ENCODE data around the gene MAMLD1. TPM values are rescaled to one million over a fixed set of nuclear protein-coding genes. Genes with fewer than 3 reads are reported as not detected.

Gene MAMLD1
- total and polyA plus RNA-seq, 2 donors (not counting 3 experiments of a cell fraction or from before 2014, with no cell fraction given), result 2.5 to 5.6 TPM

- intact Hi-C loops (cut with micrococcal nuclease) (no loop called here), dilution Hi-C loops (cut with MboI; ENCODE audit: extremely low pct_ligation_motif_present, low sequenced_read_pairs) (no loop called here)
- POLR2A ChIA-PET, result no interaction called here
- Histone ChIP-seq H2AFZ (ENCODE audit: low read depth, low read length) (no peak overlapping the region), H3K4me1 (ENCODE audit: control insufficient read depth, extremely low read depth, insufficient read depth, low read length) (no peaks in the 10 kb centered on the region), H3K27me3 (ENCODE audit: control insufficient read depth in 2 of 2, insufficient read depth in 2 of 2, low read length in 2 of 2) (no peaks in the 10 kb centered on the region), H3K9ac (replicated peaks; ENCODE audit: extremely low read depth, insufficient read depth, low read length) (no peak overlapping the region), H4K20me1 (replicated peaks; ENCODE audit: control insufficient read depth, extremely low read depth, insufficient read depth, low read length) (no peaks in the 10 kb centered on the region), H3K9me3 (replicated peaks; ENCODE audit: control insufficient read depth, insufficient read depth, low read length) (no peaks in the 10 kb centered on the region), H3K36me3 (ENCODE audit: control insufficient read depth in 2 of 2, extremely low read depth in 1 of 2, insufficient read depth in 2 of 2, low read length in 2 of 2) (no peaks in the 10 kb centered on the region), H3K27ac (ENCODE audit: insufficient read depth, low read depth, low read length) (no peak overlapping the region), H3K4me2 (ENCODE audit: insufficient read depth, low read length) (no peak overlapping the region), H3K79me2 (ENCODE audit: control insufficient read depth, insufficient read depth, low read length) (no peaks in the 10 kb centered on the region), H3K4me3 (replicated peaks in 1 of 3; ENCODE audit: insufficient read depth in 1 of 3, low read depth in 1 of 3, low read length in 3 of 3) (no peak overlapping the region), H3K9me1 (replicated peaks; ENCODE audit: control insufficient read depth, extremely low read depth, insufficient read depth, low read length) (no peaks in the 10 kb centered on the region)
- no peak for DNase-seq (ENCODE audit: low read depth, low spot score)
- CTCF ChIA-PET, result no interaction called here
- BruUV-seq (replicated peaks), result no TSS peak
- no peak for FAIRE-seq
- TF ChIP-seq FOS (IDR thresholded peaks at IDR 0.05; ENCODE audit: borderline replicate concordance, insufficient read depth, low read length) (no peak), POLR2AphosphoS5 (IDR thresholded peaks at IDR 0.05; ENCODE audit: insufficient read depth, low read depth, low read length) (no peak), MAX (IDR thresholded peaks at IDR 0.05; ENCODE audit: insufficient read depth, insufficient read length) (no peak), GATA2 (IDR thresholded peaks at IDR 0.05; ENCODE audit: insufficient read depth, insufficient read length, low read depth, low read length) (no peak), EZH2 (IDR thresholded peaks at IDR 0.05; ENCODE audit: borderline replicate concordance, low read depth, low read length, severe bottlenecking) (no peak), JUN (IDR thresholded peaks at IDR 0.05; ENCODE audit: borderline replicate concordance, insufficient read depth, insufficient read length, low read depth) (no peak), POLR2A (IDR thresholded peaks at IDR 0.05; ENCODE audit: low read depth, low read length) (no peak), MYC (IDR thresholded peaks at IDR 0.05; ENCODE audit: low read depth, low read length) (no peak)
- TF ChIP-seq, protein P1, sequence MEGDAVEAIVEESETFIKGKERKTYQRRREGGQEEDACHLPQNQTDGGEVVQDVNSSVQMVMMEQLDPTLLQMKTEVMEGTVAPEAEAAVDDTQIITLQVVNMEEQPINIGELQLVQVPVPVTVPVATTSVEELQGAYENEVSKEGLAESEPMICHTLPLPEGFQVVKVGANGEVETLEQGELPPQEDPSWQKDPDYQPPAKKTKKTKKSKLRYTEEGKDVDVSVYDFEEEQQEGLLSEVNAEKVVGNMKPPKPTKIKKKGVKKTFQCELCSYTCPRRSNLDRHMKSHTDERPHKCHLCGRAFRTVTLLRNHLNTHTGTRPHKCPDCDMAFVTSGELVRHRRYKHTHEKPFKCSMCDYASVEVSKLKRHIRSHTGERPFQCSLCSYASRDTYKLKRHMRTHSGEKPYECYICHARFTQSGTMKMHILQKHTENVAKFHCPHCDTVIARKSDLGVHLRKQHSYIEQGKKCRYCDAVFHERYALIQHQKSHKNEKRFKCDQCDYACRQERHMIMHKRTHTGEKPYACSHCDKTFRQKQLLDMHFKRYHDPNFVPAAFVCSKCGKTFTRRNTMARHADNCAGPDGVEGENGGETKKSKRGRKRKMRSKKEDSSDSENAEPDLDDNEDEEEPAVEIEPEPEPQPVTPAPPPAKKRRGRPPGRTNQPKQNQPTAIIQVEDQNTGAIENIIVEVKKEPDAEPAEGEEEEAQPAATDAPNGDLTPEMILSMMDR (IDR thresholded peaks at IDR 0.05; ENCODE audit: extremely low read depth in 1 of 2, insufficient read depth in 1 of 2, low read depth in 1 of 2, low read length in 2 of 2), result no peak
These were observed 109.2 kb downstream of the MAMLD1 start for GRCh38 chrX:150472306-150472705.

Data from endothelial cell of umbilical vein (primary cell).